Smooth muscle cell (in vitro differentiated cells): ENCODE measurements around the gene PCSK4. TPM values are rescaled to one million over a fixed set of nuclear protein-coding genes. Genes with fewer than 3 reads are reported as not detected.
A peak's percentile ranks its signal among the peaks of the same experiment; 100 is the strongest.
"Not testable (repeated sequence)": the region's sequence is repeated elsewhere in the genome, so short reads cannot be mapped to it uniquely, and the experiment has no call there.

Experiments used
- DNase-seq: peaks from one replicate; lab custom pipeline; 2025; ENCODE audit not compliant: unreplicated experiment; lab: John Stamatoyannopoulos, UW
- H2AFZ ChIP-seq: fragments of 200-600 bp; sonication (generic); 2 replicates; pipeline ENCODE4 v1.6.0; 2016; ENCODE audit warnings: antibody characterized with exemption, low read depth, mild to moderate bottlenecking
- H3F3A ChIP-seq: fragments of 200-600 bp; sonication (generic); 2 replicates; pipeline ENCODE4 v1.6.0; 2017; ENCODE audit warnings: antibody characterized with exemption, low read depth
- H3K27ac ChIP-seq: fragments of 200-600 bp; sonication (generic); 2 replicates; pipeline ENCODE4 v1.5.1; 2016; ENCODE audit warnings: low read depth, mild to moderate bottlenecking
- H3K27me3 ChIP-seq: fragments of 200-600 bp; sonication (generic); 2 replicates; pipeline ENCODE4 v1.6.1; 2016; ENCODE audit warnings: low read depth, mild to moderate bottlenecking
- H3K36me3 ChIP-seq: fragments of 200-600 bp; sonication (generic); 2 replicates; pipeline ENCODE4 v1.5.1; 2016; ENCODE audit warnings: low read depth
- H3K4me1 ChIP-seq: fragments of 200-600 bp; sonication (generic); 2 replicates; pipeline ENCODE4 v1.5.1; 2016; ENCODE audit warnings: low read depth
- H3K4me2 ChIP-seq: fragments of 200-600 bp; sonication (generic); 2 replicates; pipeline ENCODE4 v1.6.0; 2016; ENCODE audit warnings: mild to moderate bottlenecking
- H3K4me3 ChIP-seq: fragments of 200-600 bp; sonication (generic); 2 replicates; pipeline ENCODE4 v1.5.1; 2016; ENCODE audit warnings: mild to moderate bottlenecking
- H3K79me2 ChIP-seq: fragments of 200-600 bp; sonication (generic); 2 replicates; pipeline ENCODE4 v1.6.0; 2016; ENCODE audit warnings: low read depth, mild to moderate bottlenecking
- H3K9ac ChIP-seq: fragments of 200-600 bp; sonication (generic); 2 replicates; pipeline ENCODE4 v1.6.0; 2016; ENCODE audit warnings: low read depth
- H3K9me3 ChIP-seq: fragments of 200-600 bp; sonication (generic); replicated peaks from 2 replicates; pipeline ENCODE4 v1.5.1; 2016; ENCODE audit warnings: low read depth
- H4K20me1 ChIP-seq: fragments of 200-600 bp; sonication (generic); 2 replicates; pipeline ENCODE4 v1.6.0; 2016; ENCODE audit warnings: low read depth
- WGBS: methylation state at CpG from one replicate; pipeline ENCODE4 v1.1.7; 2016; ENCODE audit warnings: low lambda C conversion rate; 5-methylcytosine and 5-hydroxymethylcytosine counted together
- polyA plus RNA-seq: library from polyadenylated mRNA; unstranded; fragments of >200 nt; fragmentation: Nextera tagmentation; extraction: Ambion mirVana; gene quantifications from 2 replicates; pipeline ENCODE4 v1.2.1, GENCODE V29; 2016
- total RNA-seq: library from RNA; depleted of rRNA; stranded (reverse); fragments of >200 nt; gene quantifications from 2 replicates; pipeline ENCODE4 v1.2.3, GENCODE V29; 2014
- TF ChIP-seq, protein P1 (sequence below): fragments of 200-600 bp; sonication (generic); IDR thresholded peaks from 2 replicates; pipeline ENCODE4 v1.5.1; 2017; ENCODE audit warnings: borderline replicate concordance, mild to moderate bottlenecking, antibody characterized with exemption; ENCODE audit not compliant: insufficient read depth, poor library complexity, severe bottlenecking

PCSK4 gene
- total and polyA plus RNA-seq, 2 experiments from 2014 or later: 1.7 to 8.7 TPM

DNA sequence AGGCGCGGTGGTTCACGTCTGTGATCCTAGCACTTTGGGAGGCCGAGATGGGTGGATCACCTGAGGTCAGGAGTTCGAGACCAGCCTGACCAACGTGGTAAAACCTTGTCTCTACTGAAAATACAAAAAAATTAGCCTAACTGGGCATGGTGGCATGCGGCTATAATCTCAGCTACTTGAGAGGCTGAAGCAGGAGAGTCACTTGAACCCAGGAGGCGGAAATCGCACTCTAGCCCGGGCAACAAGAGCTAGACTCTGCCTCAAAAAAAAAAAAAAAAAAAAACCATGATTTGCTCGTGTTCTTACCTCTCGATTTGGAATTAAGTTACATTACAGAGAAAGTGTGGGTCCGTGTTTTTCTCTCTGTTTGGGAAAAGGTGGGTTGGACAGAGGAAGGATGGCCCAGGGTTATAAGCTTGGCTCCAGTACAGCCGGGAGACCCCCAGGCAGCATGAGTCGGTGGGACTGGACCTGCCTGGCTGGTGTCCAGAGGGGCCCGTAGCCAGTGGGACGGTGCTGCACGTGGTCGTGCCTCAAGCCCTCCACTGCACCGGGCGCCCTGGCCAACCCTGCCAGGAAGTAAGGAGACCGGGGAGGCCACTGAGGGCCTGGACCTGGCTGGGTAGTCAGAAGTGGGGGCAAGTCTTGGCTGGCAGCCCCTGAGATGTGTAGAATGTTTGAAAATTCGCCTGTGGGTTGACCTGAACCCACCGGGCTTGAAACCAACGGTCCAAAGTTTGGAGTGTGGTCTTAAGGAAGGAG is 48.3 kb downstream of the PCSK4 start:
- Histone ChIP-seq H3K4me1 (peaks cover 14% of the 10 kb centered on the region), H4K20me1 (peaks cover 76% of the 10 kb centered on the region), H3K27me3 (peaks cover 16% of the 10 kb centered on the region), H2AFZ (no peak overlapping the region), H3K36me3 (no peaks in the 10 kb centered on the region), H3K9me3 (no peaks in the 10 kb centered on the region), H3K27ac (no peak overlapping the region), H3K9ac (no peak overlapping the region), H3K79me2 (peaks cover 37% of the 10 kb centered on the region), H3K4me2 (no peak overlapping the region), H3K4me3 (no peak overlapping the region), H3F3A (peaks cover 25% of the 10 kb centered on the region)
- no peak for DNase-seq
- TF ChIP-seq, protein P1, sequence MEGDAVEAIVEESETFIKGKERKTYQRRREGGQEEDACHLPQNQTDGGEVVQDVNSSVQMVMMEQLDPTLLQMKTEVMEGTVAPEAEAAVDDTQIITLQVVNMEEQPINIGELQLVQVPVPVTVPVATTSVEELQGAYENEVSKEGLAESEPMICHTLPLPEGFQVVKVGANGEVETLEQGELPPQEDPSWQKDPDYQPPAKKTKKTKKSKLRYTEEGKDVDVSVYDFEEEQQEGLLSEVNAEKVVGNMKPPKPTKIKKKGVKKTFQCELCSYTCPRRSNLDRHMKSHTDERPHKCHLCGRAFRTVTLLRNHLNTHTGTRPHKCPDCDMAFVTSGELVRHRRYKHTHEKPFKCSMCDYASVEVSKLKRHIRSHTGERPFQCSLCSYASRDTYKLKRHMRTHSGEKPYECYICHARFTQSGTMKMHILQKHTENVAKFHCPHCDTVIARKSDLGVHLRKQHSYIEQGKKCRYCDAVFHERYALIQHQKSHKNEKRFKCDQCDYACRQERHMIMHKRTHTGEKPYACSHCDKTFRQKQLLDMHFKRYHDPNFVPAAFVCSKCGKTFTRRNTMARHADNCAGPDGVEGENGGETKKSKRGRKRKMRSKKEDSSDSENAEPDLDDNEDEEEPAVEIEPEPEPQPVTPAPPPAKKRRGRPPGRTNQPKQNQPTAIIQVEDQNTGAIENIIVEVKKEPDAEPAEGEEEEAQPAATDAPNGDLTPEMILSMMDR: no peak
- 97% methylated on average over 25 of the region's 25 CpGs for WGBS

GRCh38 chr19:1441022-1441426 is 49.1 kb downstream of the PCSK4 start:
- Histone ChIP-seq H4K20me1 (peaks cover 70% of the 10 kb centered on the region), H3K27me3 (peaks cover 7% of the 10 kb centered on the region), H3K4me2 (no peak overlapping the region), H3K4me1 (peaks cover 9% of the 10 kb centered on the region), H3K79me2 (peaks cover 37% of the 10 kb centered on the region), H3K9me3 (no peaks in the 10 kb centered on the region), H2AFZ (no peak overlapping the region), H3K36me3 (no peaks in the 10 kb centered on the region), H3K4me3 (no peak overlapping the region), H3K27ac (no peak overlapping the region), H3F3A (peaks cover 25% of the 10 kb centered on the region), H3K9ac (no peak overlapping the region)
- TF ChIP-seq, protein P1: no peak
- no peak for DNase-seq
- 94% methylated on average over 9 of the region's 9 CpGs for WGBS

- no peak for DNase-seq
- Histone ChIP-seq H3K36me3 (no peaks in the 10 kb centered on the region), H2AFZ (no peak overlapping the region), H3K27ac (no peak overlapping the region), H3K4me3 (no peak overlapping the region), H3K79me2 (peaks cover 37% of the 10 kb centered on the region), H3K9ac (no peak overlapping the region), H3K27me3 (peaks cover 1% of the 10 kb centered on the region), H3K4me1 (peaks cover 9% of the 10 kb centered on the region), H3F3A (peaks cover 29% of the 10 kb centered on the region), H3K9me3 (no peaks in the 10 kb centered on the region), H4K20me1 (peaks cover 71% of the 10 kb centered on the region), H3K4me2 (no peak overlapping the region)
- 97% methylated on average over 15 of the region's 15 CpGs for WGBS
- TF ChIP-seq, protein P1: no peak
These were observed 49.7 kb downstream of the PCSK4 start for GRCh38 chr19:1440418-1440801.

DNA sequence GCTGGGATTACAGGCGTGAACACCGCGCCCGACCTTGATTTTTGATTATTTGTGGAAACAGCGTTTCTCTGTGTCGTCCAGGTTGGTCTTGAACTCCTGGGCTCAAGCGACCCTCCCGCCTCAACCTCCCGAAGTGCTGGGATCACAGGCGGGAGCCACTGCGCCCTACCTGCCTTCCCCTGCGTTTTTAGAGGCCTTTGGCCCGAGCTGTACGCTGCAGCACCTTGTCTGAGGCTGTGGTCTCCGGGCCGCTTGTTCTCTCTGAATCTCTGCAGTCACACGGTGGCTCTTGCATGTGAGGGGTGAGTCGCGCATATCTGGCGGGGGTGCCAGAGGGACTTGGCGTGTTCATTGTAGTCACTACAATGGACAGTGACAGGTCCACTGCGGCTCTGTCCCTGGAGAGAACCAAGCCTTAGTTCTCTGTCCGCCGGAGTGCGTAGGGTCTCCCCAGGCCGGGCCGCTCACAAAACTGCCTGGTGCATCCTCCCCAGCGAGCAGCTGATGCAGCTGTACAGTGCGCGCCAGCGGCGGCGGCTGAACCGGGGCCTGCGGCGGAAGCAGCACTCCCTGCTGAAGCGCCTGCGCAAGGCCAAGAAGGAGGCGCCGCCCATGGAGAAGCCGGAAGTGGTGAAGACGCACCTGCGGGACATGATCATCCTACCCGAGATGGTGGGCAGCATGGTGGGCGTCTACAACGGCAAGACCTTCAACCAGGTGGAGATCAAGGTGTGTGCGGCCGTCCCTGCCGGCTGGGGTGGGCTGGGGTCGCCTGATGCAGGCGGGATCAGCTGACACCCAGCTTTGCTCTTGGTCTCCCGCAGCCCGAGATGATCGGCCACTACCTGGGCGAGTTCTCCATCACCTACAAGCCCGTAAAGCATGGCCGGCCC is 50.4 kb downstream of the PCSK4 start:
- not testable (repeated sequence) for H3K9me3 ChIP-seq, H3K4me1 ChIP-seq, H3K36me3 ChIP-seq, H2AFZ ChIP-seq, DNase-seq, H3K27me3 ChIP-seq, H3K27ac ChIP-seq
- H3K9ac ChIP-seq: peak overlapping the region; percentile 95
- peaks cover 32% of the 10 kb centered on the region for H3F3A ChIP-seq
- H3K4me3 ChIP-seq: peak overlapping the region; percentile 72
- WGBS: 84% methylated on average over 57 of the region's 57 CpGs
- peaks cover 72% of the 10 kb centered on the region for H4K20me1 ChIP-seq
- H3K79me2 ChIP-seq: peaks cover 37% of the 10 kb centered on the region
- H3K4me2 ChIP-seq: peak overlapping the region; percentile 97
